ENCODE measurements around the gene PRR7. TPM values are rescaled to one million over a fixed set of nuclear protein-coding genes. Genes with fewer than 3 reads are reported as not detected.

The PRR7 gene
- total RNA-seq, 4 donors from 2014 or later: 1.6 to 2.7 (median 2.2) TPM; not detected in 1

DNA sequence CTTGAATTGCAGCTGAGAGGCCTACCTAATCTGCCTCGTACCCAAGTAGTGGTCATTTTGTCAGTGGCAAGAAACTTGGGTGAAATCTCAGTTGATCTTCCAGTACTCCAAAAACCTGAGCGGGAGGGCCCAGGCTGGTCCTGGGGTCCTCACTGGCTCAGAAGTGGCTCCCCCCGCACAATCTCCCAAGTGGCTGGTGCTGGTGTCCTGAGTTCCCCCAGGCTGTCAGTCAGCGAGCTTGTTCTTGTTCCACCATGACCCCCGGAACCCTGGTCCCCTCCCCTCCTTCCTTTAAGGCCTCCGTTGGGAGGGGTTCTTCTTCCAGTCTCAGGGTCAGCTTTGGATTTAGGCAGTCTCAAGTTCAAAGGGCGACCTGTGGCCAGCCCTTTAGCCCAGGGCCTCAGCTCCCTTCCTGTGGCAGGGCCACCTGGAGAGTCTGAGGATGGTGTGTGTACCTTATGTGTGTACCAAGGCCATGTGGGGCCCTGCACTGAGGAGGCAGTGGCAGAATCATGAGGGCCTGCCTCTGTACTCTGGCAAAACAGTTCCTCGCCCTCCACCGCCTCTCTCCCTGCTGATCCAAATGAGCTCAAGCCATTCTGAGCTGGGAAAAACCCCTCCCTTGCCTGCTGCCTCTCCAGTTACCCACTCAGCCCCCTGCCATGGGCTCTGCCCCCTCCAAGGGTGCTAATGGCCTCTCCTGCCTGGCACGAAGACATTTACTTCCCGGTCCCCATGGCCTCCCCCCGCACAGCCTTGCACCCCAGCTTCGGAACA is 31.3 kb downstream of the PRR7 start:
- ATAC-seq: no peak
- Histone ChIP-seq H3K27ac (peak overlapping the region; percentile 61 to 99 (median 93)), H3K36me3 (peaks cover 0 to 12% of the 10 kb centered on the region in 2 donors), H3K4me1 (peaks cover 0 to 96% (median 69%) of the 10 kb centered on the region in 3 donors), H3K27me3 (no peaks in the 10 kb centered on the region), H3K9me3 (no peaks in the 10 kb centered on the region), H3K4me3 (no peak overlapping the region)
- WGBS, 2 donors (ENCODE audit: low coverage in 1 of 2): 67 to 74% methylated on average over 3 to 6 of the region's 13 CpGs
- TF ChIP-seq POLR2AphosphoS5 (IDR thresholded peaks at IDR 0.05) (peak; percentile 37), CTCF (IDR thresholded peaks at IDR 0.05) (no peak)

DNA sequence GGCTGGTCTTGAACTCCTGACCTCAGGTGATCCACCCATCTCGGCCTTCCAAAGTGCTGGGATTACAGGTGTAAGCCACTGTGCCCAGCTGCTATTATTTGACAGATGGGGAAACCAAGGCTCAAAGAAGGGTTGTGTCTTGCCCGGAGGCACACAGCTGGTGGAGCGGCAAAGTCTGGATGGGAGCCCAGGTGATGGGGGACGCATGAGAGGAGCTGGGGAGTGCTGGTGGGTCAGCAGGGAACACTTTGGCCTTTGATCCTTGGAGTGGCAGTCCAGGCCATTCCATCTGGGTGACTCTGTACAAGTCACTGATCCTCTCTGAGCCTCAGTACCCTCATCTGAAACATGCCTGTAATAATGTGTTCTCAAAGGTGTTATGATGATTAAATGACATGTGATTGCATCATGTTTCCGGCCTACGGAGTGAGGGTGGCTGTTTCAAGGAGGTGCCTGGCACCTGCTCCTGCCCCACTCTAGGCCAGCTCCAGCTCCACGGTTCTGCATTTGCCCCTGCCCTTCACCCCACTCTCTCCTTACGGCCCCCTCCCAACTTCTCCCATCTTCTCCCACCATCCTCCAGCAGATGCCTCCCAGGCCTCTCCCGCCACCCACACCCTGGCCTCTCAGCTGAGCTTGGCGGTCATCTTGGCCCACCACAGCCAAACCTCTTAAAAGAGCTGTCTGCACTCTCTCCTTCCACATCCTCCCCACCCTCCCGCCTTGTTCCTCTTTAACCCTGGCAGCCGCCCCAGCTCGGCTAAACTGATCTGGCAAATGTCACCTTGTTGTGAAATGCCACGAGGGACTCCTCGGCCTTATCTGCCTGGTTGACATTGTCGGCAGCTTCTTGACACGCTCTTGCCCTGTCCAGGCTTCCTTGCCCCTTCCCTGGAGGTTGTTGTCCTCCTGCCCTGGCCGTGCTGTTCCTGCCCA is 32.4 kb downstream of the PRR7 start:
- 13 to 14% methylated on average over 6 to 14 of the region's 18 CpGs for WGBS, 2 donors (ENCODE audit: low coverage in 1 of 2)
- Histone ChIP-seq H3K9me3 (no peaks in the 10 kb centered on the region), H3K4me1 (peaks cover 0 to 100% (median 79%) of the 10 kb centered on the region in 3 donors), H3K4me3 (no peak overlapping the region), H3K27ac (peak overlapping the region; percentile 61 to 99 (median 93)), H3K27me3 (no peaks in the 10 kb centered on the region), H3K36me3 (peaks cover 0 to 23% of the 10 kb centered on the region in 2 donors)
- TF ChIP-seq POLR2AphosphoS5 (IDR thresholded peaks at IDR 0.05): peak; percentile 82
- TF ChIP-seq POLR2A (IDR thresholded peaks at IDR 0.05): no peak
- TF ChIP-seq CTCF (IDR thresholded peaks at IDR 0.05): no peak
- TF ChIP-seq EP300 (IDR thresholded peaks at IDR 0.05): no peak
- ATAC-seq: peak; percentile 68

GRCh38 chr5:177479774-177480173 is 33.2 kb downstream of the PRR7 start:
- WGBS, 2 donors (ENCODE audit: low coverage in 1 of 2): 26% methylated on average over 3 of the region's 14 CpGs; no CpG with 5 or more reads in 1 of the 2 donors
- H3K4me1 ChIP-seq: peaks cover 0 to 100% (median 84%) of the 10 kb centered on the region in 3 donors

GRCh38 chr5:177482359-177482795 is 35.8 kb downstream of the PRR7 start:
- Histone ChIP-seq H3K27ac (peak overlapping the region in 3 of 4 donors; percentile 75 to 99 (median 91)), H3K27me3 (no peaks in the 10 kb centered on the region), H3K4me1 (peaks cover 0 to 98% (median 64%) of the 10 kb centered on the region in 3 donors), H3K9me3 (no peaks in the 10 kb centered on the region), H3K36me3 (peaks cover 0 to 53% of the 10 kb centered on the region in 2 donors), H3K4me3 (no peak overlapping the region)
- WGBS, 2 donors (ENCODE audit: low coverage in 1 of 2): 28 to 55% methylated on average over 2 to 10 of the region's 10 CpGs
- TF ChIP-seq CTCF (IDR thresholded peaks at IDR 0.05) (no peak), POLR2AphosphoS5 (IDR thresholded peaks at IDR 0.05) (no peak), EP300 (IDR thresholded peaks at IDR 0.05) (no peak), POLR2A (IDR thresholded peaks at IDR 0.05) (no peak)
- no peak for ATAC-seq

More at GRCh38 chr5:177479774-177480173, 33.2 kb downstream of the PRR7 start:
- peak; percentile 3 for TF ChIP-seq POLR2AphosphoS5 (IDR thresholded peaks at IDR 0.05)
- no peak for TF ChIP-seq POLR2A (IDR thresholded peaks at IDR 0.05)
- no peak for TF ChIP-seq CTCF (IDR thresholded peaks at IDR 0.05)
- ATAC-seq: no peak
- Histone ChIP-seq H3K27ac (peak overlapping the region; percentile 61 to 99 (median 93)), H3K9me3 (no peaks in the 10 kb centered on the region), H3K36me3 (peaks cover 0 to 30% of the 10 kb centered on the region in 2 donors), H3K27me3 (no peaks in the 10 kb centered on the region), H3K4me3 (no peak overlapping the region)
